Tibial nerve (tissue), 4 donors: ENCODE data around the gene MT3.

ENCODE experiments used
- EP300 ChIP-seq, 2 donors: sonication (generic); formaldehyde crosslinking; IDR thresholded peaks; one replicate each; pipeline ENCODE4 v1.6.1; 2017; ENCODE audit warnings: antibody characterized with exemption in 2 of 2, mild to moderate bottlenecking in 1 of 2
- POLR2A ChIP-seq, 2 donors: fragments of 450-650 bp; IDR thresholded peaks; one replicate each; pipeline ENCODE4 v1.6.1; 2017; ENCODE audit warnings: antibody characterized with exemption in 2 of 2, mild to moderate bottlenecking in 2 of 2, moderate library complexity in 2 of 2
- TF ChIP-seq, protein P1 (sequence below), 5 experiments: fragments of 200-600 bp in 3 of 5; fragments of 450-650 bp in 2 of 5; sonication (generic) in 3 of 5; IDR thresholded peaks; one replicate each; pipeline ENCODE4 v1.5.1; 2016 to 2019; ENCODE audit warnings: antibody characterized with exemption in 5 of 5, mild to moderate bottlenecking in 3 of 5, moderate library complexity in 2 of 5

DNA sequence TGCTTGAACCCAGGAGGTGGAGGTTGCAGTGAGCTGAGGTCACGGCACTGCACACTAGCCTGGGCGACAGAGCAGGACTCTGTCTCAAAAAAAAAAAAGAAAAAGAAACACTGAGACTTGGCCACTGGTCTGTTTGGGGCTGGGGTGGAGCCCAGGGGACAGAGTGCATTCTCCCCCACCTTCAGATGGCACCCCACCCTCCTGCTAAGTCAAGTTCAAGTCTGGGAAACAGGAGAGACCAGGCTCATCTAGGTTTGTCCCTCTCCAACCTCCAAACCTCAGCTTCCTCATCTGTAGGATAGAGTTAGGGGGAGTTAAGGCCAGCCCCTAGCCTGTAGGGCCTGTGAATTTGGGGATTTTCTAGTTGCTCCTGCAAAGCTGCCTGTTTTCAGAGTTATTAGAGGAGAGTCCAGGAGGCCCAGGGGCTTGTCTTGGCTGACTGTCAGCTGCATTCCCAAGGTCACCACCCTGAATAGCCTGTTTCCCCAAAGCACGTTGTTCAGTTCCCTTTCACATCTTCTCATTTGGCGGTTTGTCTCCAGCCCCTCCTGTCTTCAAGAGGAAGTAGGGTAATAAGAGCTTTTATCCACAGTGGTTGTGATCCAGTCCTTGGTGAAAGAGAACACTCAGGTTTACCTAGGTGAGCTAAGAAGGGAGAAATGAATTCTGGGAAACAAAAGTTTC is 2.2 kb downstream of the MT3 start:
- TF ChIP-seq POLR2A (IDR thresholded peaks at IDR 0.05) (no peak), EP300 (IDR thresholded peaks at IDR 0.05) (no peak)
- TF ChIP-seq, protein P1, sequence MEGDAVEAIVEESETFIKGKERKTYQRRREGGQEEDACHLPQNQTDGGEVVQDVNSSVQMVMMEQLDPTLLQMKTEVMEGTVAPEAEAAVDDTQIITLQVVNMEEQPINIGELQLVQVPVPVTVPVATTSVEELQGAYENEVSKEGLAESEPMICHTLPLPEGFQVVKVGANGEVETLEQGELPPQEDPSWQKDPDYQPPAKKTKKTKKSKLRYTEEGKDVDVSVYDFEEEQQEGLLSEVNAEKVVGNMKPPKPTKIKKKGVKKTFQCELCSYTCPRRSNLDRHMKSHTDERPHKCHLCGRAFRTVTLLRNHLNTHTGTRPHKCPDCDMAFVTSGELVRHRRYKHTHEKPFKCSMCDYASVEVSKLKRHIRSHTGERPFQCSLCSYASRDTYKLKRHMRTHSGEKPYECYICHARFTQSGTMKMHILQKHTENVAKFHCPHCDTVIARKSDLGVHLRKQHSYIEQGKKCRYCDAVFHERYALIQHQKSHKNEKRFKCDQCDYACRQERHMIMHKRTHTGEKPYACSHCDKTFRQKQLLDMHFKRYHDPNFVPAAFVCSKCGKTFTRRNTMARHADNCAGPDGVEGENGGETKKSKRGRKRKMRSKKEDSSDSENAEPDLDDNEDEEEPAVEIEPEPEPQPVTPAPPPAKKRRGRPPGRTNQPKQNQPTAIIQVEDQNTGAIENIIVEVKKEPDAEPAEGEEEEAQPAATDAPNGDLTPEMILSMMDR (IDR thresholded peaks at IDR 0.05), result no peak
